ENCODE results near the gene ZBTB16.

The ZBTB16 gene

GRCh38 chr11:114130115-114130576 is 70.6 kb downstream of the ZBTB16 start:
- no peak for DNase-seq (ENCODE audit: low read depth, low spot score)

- DNase-seq (ENCODE audit: low read depth, low spot score): no peak
Measured at GRCh38 chr11:114130629-114131277, 71.2 kb downstream of the ZBTB16 start.

GRCh38 chr11:114131461-114131864 is 72.0 kb downstream of the ZBTB16 start:
- DNase-seq (ENCODE audit: low read depth, low spot score): no peak

GRCh38 chr11:114132417-114132816 is 72.9 kb downstream of the ZBTB16 start:
- no peak for DNase-seq (ENCODE audit: low read depth, low spot score)

- DNase-seq (ENCODE audit: low read depth, low spot score): no peak
Measured at GRCh38 chr11:114132944-114133394, 73.5 kb downstream of the ZBTB16 start.

- DNase-seq (ENCODE audit: low read depth, low spot score): no peak
Measured at GRCh38 chr11:114133548-114134329, 74.2 kb downstream of the ZBTB16 start.

- no peak for DNase-seq (ENCODE audit: low read depth, low spot score)
Measured at GRCh38 chr11:114134870-114135269, 75.4 kb downstream of the ZBTB16 start.

- no peak for DNase-seq (ENCODE audit: low read depth, low spot score)
Measured at GRCh38 chr11:114135737-114136151, 76.2 kb downstream of the ZBTB16 start.

- DNase-seq (ENCODE audit: low read depth, low spot score): no peak
Measured at GRCh38 chr11:114136686-114137640, 77.5 kb downstream of the ZBTB16 start.

GRCh38 chr11:114137838-114138237 is 78.3 kb downstream of the ZBTB16 start:
- no peak for DNase-seq (ENCODE audit: low read depth, low spot score)

- no peak for DNase-seq (ENCODE audit: low read depth, low spot score)
Measured at GRCh38 chr11:114138411-114138810, 78.9 kb downstream of the ZBTB16 start.

- DNase-seq (ENCODE audit: low read depth, low spot score): no peak
Measured at GRCh38 chr11:114140826-114141225, 81.3 kb downstream of the ZBTB16 start.

- no peak for DNase-seq (ENCODE audit: low read depth, low spot score)
Measured at GRCh38 chr11:114141863-114142580, 82.5 kb downstream of the ZBTB16 start.

GRCh38 chr11:114142707-114143106 is 83.2 kb downstream of the ZBTB16 start:
- no peak for DNase-seq (ENCODE audit: low read depth, low spot score)

GRCh38 chr11:114145166-114145775 is 85.8 kb downstream of the ZBTB16 start:
- DNase-seq (ENCODE audit: low read depth, low spot score): no peak

GRCh38 chr11:114147375-114148012 is 88.0 kb downstream of the ZBTB16 start:
- no peak for DNase-seq (ENCODE audit: low read depth, low spot score)

GRCh38 chr11:114148013-114148382 is 88.5 kb downstream of the ZBTB16 start:
- DNase-seq (ENCODE audit: low read depth, low spot score): no peak

- DNase-seq (ENCODE audit: low read depth, low spot score): no peak
Measured at GRCh38 chr11:114149689-114150407, 90.3 kb downstream of the ZBTB16 start.

- no peak for DNase-seq (ENCODE audit: low read depth, low spot score)
Measured at GRCh38 chr11:114150671-114151070, 91.2 kb downstream of the ZBTB16 start.

- DNase-seq (ENCODE audit: low read depth, low spot score): no peak
Measured at GRCh38 chr11:114151631-114152030, 92.1 kb downstream of the ZBTB16 start.
